GM18507 (cell line): ENCODE measurements around the gene GDPGP1.
A peak's percentile ranks its signal among the peaks of the same experiment; 100 is the strongest.
"Not testable (repeated sequence)": the region's sequence is repeated elsewhere in the genome, so short reads cannot be mapped to it uniquely, and the experiment has no call there.

Experiments
- DNase-seq: peaks from one replicate; pipeline ENCODE4 v3.0.0; 2011; ENCODE audit warnings: low read depth; ENCODE audit not compliant: insufficient read length; ENCODE audit errors: extremely low spot score
- FAIRE-seq: peaks from 2 replicates; lab custom pipeline; 2011; peaks lifted over from hg19 to GRCh38; lab: Jason Lieb, UNC

The GDPGP1 gene

DNA sequence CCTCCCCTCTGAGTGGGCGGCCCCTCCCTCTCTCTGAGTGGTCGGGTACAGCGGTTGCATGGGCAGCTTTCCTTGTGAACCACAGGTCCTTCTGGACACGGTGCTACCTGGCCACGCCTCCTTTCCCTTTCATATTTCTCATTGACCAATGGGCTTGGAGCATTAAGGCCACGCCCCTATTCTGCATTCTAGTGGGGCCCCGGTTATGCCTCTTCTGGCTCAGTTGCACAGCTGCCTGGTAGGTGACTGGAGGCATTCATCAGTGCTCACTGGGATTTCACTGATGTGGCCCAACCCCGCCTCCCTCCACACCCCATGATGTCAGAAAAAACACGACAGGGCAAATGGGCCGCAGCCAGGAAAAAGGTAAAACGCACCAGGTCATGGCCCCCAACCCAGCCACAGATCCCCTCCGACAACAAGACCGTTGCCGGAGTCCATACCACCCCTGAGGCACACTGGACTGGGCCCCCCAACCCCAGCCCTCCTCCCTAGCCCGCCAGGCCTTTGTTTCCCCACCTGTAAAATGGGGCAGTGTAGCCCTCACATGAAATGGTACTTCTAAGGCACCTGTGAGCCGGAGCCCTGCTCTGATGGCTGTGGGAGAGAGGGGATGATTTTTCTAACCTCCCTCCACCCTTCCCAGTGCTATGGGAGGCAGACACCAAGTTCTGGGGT, 57.8 kb downstream of the GDPGP1 start:
- FAIRE-seq (no peak), DNase-seq (peak; percentile 25)

DNA sequence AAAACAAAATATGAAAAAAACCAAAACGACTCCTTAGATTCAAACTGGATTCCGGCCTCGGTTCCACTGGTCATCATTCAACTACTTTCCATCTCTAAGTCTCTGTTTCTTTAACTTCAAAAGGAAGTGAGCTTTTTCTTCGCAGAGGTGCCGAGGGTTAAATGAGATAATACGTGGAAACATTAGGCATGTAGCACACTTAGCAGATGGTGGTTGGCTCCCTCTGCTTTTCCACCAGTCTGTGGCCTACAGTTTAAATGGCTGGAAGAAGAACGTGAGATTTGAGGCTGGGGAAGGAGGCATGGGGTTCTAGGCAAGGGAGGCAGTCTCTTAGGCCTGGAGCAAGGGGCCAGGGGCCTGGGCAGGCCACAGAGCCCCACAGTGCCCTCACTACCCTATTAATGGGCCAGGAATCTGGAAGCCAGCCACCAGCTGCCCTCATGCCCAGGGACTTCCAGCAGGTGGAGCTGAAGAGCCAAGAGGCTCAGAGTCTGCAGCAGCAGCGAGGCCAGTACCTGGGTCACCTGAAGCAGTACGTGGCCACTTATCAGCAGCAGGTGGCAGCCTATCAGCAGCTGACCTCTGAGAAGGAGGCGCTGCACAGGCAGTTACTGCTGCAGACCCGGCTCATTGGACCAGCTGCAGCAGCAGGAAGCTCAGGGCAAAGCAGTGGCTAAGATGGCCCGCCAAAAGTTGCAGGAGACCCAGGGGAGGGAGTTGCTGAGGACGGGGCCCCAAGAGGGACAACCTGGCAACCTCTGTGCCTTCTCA, 59.2 kb downstream of the GDPGP1 start:
- peak; percentile 75 for FAIRE-seq
- not testable (repeated sequence) for DNase-seq

DNA sequence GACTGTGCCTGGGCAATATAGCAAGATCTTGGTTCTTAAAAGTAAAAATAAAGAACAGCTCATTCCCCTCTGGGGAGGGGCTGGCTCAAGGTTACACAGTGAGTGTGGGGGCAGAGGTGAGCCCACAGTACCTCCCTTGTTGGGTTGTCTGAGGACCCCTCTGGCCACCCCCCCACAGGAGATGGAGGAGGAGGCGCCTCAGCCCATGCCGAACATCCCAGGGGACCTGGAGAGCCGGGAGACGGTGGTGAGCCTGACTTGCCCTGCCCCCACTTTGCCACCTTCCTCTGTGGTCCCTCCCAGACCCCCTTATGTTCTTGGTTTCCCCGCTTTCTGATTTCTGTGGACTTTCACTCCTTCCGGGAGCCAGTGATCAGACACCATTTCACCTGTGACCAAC, 60.1 kb downstream of the GDPGP1 start:
- no peak for FAIRE-seq
- DNase-seq: no peak

DNA sequence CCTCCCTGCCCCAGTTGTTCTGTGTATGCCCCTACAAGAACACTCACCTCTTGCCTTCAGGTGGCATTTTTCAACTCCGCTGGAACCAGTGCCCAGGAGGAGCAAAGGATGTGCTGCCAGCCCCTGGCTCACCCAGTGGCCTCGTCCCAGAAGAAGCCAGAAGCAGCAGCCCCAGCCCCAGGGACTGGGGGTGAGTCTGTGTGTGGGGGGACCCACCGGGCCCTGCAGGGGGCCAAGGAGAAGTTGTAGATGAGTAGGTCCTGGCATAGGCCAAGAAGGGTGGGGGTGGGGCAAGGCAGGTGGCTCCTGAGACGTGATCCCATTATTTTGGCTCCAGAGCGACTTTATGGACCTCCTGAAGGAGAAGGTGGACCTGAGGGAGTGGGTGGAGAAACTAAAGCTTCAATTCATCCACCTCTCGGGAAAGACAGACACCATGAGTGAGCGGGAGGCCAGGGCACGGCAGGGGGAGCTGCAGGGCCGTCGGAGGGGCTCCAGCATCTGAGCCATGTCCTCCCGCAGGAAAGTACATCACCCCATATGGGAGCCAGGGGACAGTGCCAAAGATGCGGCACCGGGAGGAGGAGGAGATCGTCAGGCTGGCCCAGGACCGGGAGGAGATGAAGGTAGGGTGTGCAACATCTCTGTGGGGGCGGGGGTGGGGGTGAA, 60.7 kb downstream of the GDPGP1 start:
- DNase-seq (no peak), FAIRE-seq (no peak)

DNA sequence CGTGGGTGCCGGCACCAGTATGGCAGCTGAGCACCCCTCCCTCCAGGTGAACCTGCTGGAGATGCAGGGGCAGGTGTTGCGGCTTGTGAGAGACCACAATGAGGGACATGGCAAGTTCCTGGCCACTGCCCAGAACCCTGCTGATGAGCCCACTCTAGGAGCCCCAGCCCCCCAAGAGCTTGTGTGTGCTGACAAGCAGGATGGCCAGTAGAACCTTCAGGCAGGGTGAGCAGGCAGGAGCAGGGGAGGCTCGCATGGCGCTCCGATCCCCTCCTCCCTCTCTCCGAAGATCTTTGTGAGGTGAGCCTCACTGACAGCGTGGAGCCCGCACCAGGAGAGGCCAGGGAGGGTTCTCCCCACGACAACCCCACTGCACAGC, 61.2 kb downstream of the GDPGP1 start:
- no peak for DNase-seq
- FAIRE-seq: no peak
